Renal cortical epithelial cell (primary cell): ENCODE measurements around the gene ANXA6. TPM values are rescaled to one million over a fixed set of nuclear protein-coding genes. Genes with fewer than 3 reads are reported as not detected.

Experiments
- DNase-seq: peaks from one replicate; pipeline ENCODE4 v3.0.0-alpha.2; 2011; ENCODE audit warnings: low read depth
- total RNA-seq: library from RNA; depleted of rRNA; stranded (reverse); fragments of >200 nt; gene quantifications from 2 replicates; pipeline ENCODE4 v1.2.3, GENCODE V29; 2014

ANXA6 gene
- total RNA-seq, 1 donor from 2014 or later, result 154 TPM

GRCh38 chr5:151153300-151153699, 4.3 kb downstream of the ANXA6 start:
- DNase-seq, result no peak

GRCh38 chr5:151151793-151152192, 5.8 kb downstream of the ANXA6 start:
- no peak for DNase-seq

GRCh38 chr5:151151263-151151660, 6.3 kb downstream of the ANXA6 start:
- DNase-seq, result no peak

- DNase-seq, result no peak
Observed at GRCh38 chr5:151150471-151151262, 6.9 kb downstream of the ANXA6 start.

GRCh38 chr5:151148583-151148982, 9.0 kb downstream of the ANXA6 start:
- DNase-seq, result no peak

- DNase-seq, result no peak
Observed at GRCh38 chr5:151147033-151147432, 10.5 kb downstream of the ANXA6 start.

GRCh38 chr5:151146061-151146460, 11.5 kb downstream of the ANXA6 start:
- DNase-seq, result no peak

GRCh38 chr5:151144922-151145321, 12.7 kb downstream of the ANXA6 start:
- no peak for DNase-seq

GRCh38 chr5:151144275-151144674, 13.3 kb downstream of the ANXA6 start:
- no peak for DNase-seq

- DNase-seq, result no peak
Observed at GRCh38 chr5:151143645-151144044, 13.9 kb downstream of the ANXA6 start.

- DNase-seq, result no peak
Observed at GRCh38 chr5:151142933-151143332, 14.6 kb downstream of the ANXA6 start.

GRCh38 chr5:151141535-151141934, 16.0 kb downstream of the ANXA6 start:
- DNase-seq, result no peak

- no peak for DNase-seq
Observed at GRCh38 chr5:151140686-151141459, 16.7 kb downstream of the ANXA6 start.

- no peak for DNase-seq
Observed at GRCh38 chr5:151139646-151140045, 17.9 kb downstream of the ANXA6 start.

- no peak for DNase-seq
Observed at GRCh38 chr5:151139015-151139414, 18.6 kb downstream of the ANXA6 start.

- DNase-seq, result no peak
Observed at GRCh38 chr5:151138114-151138513, 19.5 kb downstream of the ANXA6 start.

- DNase-seq, result no peak
Observed at GRCh38 chr5:151137067-151137825, 20.3 kb downstream of the ANXA6 start.

- DNase-seq, result no peak
Observed at GRCh38 chr5:151134228-151134627, 23.4 kb downstream of the ANXA6 start.

- no peak for DNase-seq
Observed at GRCh38 chr5:151132963-151133362, 24.6 kb downstream of the ANXA6 start.

- peak; percentile 6 for DNase-seq
Observed at GRCh38 chr5:151130922-151131891, 26.4 kb downstream of the ANXA6 start.

GRCh38 chr5:151130235-151130921, 27.2 kb downstream of the ANXA6 start:
- peak; percentile 0 for DNase-seq
